Erythroblast (primary cell): ENCODE measurements around the gene CLCN3.

Source experiments
- GATA1 ChIP-seq: IDR thresholded peaks from 2 replicates; pipeline ENCODE4 v1.6.1; 2011; ENCODE audit warnings: low read depth, mild to moderate bottlenecking, control low read depth, low read length, moderate library complexity
- POLR2A ChIP-seq: IDR thresholded peaks from 2 replicates; pipeline ENCODE4 v1.6.1; 2011; ENCODE audit warnings: mild to moderate bottlenecking, low read length

- TF ChIP-seq GATA1 = no peak
- no peak for TF ChIP-seq POLR2A
These were observed 107.2 kb downstream of the CLCN3 start for GRCh38 chr4:169727616-169728015.
